COLO829 (cell line): ENCODE measurements around the gene ELFN1.

ENCODE experiments used
- DNase-seq: peaks from one replicate; pipeline ENCODE4 v3.0.0; 2012; ENCODE audit warnings: low spot score

ELFN1 gene

GRCh38 chr7:1669954-1670893 lies at the start of gene ELFN1:
TSS of gene ELFN1 (plus strand) at chr7:1670277. CDS start at chr7:1744597, 74,320 bp downstream.
- DNase-seq: no peak

DNA sequence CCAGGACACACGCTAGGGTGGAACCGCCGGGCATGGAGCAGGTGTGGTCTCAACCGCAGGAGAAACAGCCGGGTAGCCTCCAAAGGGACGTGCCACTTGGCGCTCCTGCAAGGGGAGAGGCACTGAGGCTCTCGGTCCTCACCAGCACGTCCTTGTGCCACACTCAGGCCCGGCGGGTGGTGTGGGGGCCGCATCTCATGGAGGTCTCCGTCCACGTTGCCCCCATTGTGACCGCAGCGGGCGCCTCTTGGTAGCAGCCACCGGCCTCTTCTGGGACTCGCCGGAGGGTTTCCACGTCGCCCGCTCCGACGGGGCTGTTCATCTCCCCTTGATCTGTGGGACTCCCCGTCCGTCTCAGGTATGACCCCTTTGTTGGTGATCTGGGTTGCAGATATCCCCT lies 49.2 kb upstream of the ELFN1 start:
- no peak for DNase-seq

GRCh38 chr7:1621718-1622117 lies 48.4 kb upstream of the ELFN1 start:
- DNase-seq: no peak

DNA sequence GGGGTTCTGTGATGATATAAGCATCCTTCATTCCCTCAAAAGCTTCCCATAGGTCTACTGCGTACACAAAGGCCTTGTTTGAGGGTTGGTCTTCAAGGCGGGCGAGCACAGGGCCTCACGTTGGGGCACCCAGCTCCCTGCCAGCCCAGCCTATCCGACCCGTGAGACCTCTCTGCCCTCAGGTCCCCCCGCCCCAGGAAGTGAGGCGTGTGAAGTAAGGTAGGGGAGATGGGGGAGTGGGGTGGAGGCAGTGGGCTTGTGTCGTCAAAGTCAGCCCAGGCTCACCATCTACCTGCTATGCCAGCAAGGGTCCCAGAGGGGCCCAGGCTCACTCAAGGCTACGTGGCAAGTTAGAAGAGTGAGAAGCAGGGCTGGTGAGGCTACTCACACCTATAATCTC lies 47.6 kb upstream of the ELFN1 start:
- DNase-seq: no peak

DNA sequence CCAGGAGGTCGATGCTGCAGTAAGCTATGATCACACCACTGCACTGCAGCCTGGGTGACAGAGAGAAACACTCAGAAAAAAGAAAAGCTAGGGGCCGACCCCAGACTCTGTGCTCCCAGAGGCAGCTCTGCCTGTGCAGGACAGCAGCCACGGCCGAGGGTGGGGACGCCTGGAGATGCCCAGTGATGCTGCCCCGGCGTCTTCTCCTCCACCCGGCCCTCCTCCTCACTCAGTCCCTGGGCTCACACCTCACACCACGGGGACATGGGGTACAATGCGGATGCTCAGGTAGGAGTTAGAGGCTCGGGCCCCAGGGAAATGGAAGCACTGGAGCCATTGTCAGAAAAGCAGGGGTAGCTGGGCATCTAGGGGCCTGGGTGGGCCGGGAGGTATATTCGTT lies 46.3 kb upstream of the ELFN1 start:
- no peak for DNase-seq

DNA sequence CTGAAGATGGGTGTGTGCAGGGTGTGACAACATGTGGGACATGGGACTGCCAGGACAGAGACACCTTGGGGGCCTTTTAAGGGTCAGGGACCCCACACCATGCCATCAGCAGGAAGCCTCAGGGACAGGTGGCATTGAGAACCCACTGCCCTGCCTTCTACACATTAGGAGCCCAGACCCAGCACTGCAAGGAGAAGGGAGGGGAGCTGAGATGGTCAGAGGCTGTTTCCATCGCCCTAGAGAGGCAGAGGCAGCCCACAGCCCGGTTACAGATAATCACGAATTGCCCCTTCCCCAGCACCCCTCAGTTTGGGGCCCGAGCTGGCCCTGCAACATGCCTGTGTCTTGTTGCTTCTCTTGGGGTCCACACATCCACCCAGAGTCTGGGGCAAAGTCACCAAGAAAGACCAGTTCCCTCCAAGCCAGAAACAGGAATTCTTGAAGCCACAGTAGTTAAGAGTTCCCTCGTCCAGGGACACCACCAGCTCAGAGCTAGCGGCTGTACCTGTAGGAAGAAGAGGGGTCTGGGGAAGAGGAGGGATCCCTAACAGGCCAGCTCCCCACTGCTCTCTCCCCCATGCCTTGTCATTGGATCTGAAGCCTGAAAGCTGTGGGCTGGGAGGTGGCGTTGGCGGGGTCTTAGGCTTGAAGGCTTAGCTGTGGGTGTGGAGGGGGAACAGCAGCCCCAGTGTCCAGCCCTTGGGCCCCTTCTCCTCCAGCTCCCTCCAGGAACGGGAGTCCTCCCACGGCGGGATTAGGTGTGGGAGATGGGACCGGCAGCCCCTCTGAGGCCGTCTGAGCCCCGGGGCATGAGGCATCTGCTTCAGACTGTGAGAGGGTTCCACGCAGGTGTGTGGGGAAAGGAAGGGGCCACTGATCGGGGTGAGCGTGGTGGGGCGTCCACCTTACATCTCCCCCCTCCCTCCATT lies 44.8 kb upstream of the ELFN1 start:
- no peak for DNase-seq

- DNase-seq: no peak
Observed at GRCh38 chr7:1626769-1627168, 43.3 kb upstream of the ELFN1 start.

DNA sequence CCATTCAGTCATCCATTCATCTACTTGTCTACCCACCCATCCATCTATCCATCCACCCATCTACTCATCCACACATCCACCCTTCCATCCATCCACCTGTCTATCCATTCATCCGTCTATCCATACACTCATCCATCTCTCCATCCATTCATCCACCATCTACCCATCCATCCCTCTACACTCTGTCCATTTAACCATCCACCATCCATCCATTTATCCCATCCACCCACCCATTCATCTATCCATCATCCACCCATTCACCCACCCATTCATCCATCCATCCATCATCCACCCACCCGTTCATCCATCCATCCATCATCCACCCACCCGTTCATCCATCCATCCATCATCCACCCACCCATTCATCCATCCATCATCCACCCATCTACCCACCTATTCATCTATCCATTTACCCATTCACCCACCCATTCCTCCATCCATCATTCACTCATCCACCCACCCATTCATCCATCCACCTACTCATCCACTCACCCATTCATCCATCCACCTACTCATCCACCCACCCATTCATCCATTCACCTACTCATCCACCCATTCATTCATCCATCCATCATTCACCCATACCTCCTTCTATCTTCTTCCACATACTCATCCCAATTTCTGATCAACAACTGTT lies 39.3 kb upstream of the ELFN1 start:
- DNase-seq: no peak

DNA sequence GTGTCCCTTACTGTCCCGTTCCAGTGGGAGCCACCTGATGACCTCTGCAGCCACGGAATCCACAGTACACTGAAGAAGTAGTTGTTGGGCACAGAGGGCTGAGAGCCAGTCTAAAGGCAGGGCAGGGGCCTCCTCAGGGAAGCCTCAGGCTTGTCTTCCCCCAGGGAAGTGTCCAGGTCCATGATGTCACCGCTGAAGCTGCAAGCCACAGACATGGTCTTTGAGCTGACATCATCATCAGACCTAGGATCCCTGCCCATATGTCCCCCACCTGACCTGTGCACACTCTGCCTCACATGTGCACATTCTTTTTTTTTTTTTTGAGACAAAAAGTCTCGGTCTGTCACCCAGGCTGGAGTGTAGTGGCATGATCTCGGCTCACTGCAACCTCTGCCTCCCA lies 38.4 kb upstream of the ELFN1 start:
- no peak for DNase-seq

DNA sequence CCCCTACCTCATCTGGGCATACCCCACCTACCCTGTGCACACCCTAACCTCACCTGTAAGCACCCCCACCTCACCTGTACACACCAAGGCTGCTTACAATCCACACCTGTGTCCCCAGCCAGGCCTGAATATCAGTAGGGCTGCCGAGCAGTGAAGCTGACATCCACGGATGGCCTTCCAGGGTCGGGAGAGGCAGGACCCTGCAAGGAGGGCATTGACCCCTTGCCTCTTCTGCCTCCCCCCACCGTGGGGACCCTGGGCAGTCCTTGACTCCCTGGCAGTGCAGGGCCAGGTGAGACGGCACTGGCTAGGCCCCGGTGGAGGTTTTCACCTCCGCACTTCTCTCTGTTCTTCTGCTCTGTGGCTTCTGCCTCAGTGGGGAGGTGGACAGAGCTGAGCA lies 37.6 kb upstream of the ELFN1 start:
- DNase-seq: no peak

GRCh38 chr7:1632916-1633785 lies 36.9 kb upstream of the ELFN1 start:
- no peak for DNase-seq

DNA sequence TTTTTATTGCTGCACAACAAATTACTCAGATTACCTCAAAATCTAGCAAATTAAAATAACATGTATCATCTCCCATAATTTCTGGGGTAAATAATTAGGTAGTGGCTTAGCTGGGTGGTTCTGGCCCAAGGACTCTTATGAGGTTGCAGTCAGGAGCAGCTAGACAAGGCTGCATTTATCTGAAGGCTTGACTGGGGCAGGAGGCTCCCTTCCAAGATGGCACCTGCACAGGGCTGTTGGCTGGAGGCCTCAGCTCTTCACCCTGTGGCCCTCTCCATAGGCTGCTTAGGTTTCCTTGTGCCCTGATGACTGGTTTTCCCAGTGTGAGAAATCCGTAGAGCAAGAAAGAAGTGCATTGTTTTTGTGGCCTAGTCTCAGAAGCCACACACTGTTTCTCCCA lies 34.7 kb upstream of the ELFN1 start:
- no peak for DNase-seq

DNA sequence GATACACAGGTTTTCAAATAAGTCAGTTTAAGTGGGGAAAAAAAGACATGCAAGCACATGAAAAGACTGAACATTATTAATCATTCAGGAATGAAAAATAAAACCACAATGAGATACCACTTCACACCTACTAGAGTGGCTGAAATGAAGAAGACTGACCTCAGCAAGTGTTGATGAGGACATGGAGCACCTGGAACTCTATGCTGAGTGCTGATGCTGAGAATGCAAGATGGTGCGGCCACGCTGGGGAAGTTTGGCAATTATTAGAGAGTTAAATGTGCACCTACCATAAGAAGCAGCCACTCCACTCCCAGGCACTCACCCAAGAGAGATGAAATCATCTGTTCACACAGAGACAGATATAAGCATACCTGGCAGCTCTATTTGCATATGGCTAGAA lies 32.9 kb upstream of the ELFN1 start:
- no peak for DNase-seq

DNA sequence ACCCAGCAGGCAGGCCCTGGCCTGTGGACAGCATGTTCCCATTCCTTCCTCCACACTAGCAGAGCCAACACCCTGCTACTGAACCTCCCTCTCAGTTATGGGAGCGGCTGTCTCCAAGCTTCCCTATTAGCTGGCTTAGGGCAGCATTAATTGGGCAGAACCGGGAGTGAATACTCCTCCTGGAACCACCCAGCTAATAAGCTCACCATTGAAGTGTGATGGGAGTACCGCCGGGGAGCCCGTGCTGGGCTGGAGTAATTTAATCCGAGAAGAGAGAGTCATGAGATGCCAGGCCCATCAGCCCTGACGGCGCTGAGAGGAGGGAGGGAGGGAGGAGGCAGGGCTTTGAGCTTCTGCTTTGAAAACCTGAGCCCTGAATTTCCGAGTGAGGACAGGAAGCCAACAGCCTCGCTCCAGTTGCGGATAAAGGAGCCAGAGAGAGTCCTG lies 31.8 kb upstream of the ELFN1 start:
- no peak for DNase-seq

DNA sequence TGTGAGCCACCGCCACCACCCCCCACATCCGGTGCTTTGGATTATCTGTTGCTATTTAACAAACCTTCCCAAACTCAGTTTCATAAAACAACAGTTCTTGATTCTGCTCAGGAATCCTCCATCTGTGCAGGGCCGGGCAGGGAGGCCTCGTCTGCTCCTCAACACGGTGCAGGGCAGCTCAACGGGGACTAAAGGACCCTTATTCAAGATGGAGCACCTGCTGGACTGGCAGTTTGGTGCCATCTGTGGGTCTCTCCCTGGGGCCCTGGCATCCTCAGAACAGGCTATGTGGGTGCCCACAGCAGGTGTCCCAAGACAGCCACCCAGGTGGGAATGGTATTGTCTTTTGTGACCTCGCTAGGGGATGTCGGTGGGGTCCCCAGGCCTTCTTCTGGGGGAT lies 31.0 kb upstream of the ELFN1 start:
- DNase-seq: no peak

DNA sequence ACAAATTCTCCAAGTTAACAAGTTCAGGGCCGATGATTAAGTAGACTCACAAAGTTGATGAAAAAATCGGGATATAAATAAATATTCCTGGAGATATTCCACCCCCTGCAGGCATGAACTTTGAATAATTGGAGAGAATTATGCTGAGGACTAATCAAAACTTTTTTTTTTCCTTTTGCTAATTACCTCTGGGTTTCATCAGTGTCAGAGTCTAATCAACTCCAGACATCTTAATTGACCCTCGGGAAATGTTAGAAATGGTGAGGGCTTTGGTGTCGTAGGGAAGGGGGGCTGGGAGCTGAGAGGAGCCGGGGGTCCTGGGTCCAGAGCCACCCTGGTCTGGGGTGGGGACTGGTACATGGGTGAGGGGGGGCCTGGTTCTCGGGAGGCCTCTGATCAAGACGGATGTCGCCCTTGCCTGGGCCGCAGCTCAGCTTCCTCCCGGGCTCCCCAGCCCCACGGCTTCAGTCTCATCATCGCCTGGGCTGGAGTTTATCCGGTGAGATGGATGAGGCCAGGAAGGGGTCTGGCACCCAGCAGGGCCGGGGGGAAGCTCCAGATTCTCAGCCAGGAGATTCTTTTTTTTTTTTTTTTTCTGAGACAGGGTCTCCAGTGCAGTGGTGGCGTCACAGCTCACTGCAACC lies 30.4 kb upstream of the ELFN1 start:
- DNase-seq: no peak

DNA sequence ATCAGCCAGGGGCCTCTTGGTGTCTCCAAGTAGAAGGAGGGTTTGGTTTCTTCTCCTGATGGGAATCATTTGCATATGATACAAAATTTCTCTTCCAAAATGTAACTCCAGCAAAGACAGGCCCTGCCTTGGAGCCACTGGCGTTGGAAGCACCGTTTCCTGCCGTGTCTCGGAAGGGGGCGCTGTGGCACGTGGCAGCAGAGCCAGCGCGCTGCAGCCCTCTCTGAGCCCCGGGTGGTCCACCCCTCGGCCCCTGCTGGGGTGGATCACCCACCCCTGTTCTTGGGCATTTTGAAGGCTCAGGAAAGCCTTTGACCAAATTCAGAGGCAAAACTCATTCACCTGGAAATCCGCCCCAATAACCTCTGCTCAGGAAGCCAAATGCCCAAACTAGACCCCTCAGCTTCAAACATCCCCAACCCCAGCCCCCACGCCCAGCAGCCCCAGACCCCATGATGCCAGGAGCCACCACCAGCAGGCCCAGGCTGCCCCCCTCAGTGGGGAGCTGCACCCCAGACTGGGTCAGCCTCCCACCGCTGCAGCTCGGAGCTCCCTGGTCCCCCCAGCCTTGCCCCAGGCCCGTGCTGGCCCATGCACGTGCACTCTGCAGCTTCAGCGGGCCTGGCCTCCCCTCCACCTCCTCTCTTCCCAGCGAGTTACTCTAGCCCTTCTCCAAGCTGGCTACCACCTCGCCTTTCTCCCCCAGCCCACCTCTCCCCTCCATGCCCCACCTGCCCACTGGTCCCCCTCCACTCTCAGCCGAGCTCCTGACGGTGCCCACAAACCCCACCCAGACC lies 29.5 kb upstream of the ELFN1 start:
- DNase-seq: no peak

DNA sequence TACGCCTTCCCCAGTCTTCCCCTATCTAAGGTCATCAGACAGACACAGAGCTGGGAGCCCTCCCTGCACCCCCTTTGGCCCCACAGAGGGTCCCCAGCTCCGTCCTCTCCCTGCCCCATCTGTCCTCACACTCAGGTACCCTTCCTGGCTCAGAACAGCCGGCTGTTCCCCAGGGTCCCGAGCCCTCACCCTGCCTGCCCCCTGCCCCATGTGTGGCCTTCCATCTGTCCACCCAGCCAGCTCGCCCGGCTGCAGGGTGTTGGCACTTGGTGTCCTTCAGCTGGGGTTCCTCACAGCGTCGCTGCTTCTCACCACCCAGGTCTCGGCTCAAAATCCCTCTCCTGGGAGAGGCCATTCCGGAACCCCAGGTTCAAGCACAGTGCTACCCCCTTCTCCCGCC lies 28.9 kb upstream of the ELFN1 start:
- no peak for DNase-seq

GRCh38 chr7:1641661-1642260 lies 28.3 kb upstream of the ELFN1 start:
- no peak for DNase-seq

DNA sequence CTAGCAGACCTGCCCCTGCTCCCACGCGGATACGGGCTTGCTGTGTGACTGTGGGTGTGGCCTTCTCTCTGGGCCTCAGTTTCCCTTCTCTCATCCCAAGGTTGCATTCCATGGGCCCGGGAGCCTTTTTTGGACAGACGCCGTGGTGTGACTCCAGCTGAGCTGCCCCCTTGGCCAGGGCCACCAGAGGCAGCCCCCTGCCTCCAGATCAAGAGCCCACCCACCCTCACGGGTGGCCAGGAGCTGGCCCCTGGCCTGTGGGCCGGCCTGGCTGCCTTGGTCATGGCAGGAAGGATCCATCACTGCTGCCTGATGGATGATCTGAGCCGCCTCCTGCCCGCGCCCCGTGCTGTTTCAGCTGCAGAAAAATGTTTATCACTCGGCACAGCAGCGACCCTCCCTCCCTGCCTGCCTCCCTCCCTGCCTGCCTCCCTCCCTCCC lies 27.8 kb upstream of the ELFN1 start:
- no peak for DNase-seq
